BE2C (cell line): ENCODE results near the gene BMF.

ENCODE experiments used
- DNase-seq: peaks from one replicate; pipeline ENCODE4 v3.0.0-alpha.2; 2020
- H3K27me3 ChIP-seq: fragments of 250-450 bp; sonication (Bioruptor Pico); 2 replicates; pipeline ENCODE4 v1.5.1; 2020; ENCODE audit warnings: mild to moderate bottlenecking
- H3K36me3 ChIP-seq: fragments of 250-450 bp; sonication (Bioruptor Pico); 2 replicates; pipeline ENCODE4 v1.5.1; 2020; ENCODE audit warnings: mild to moderate bottlenecking
- H3K4me1 ChIP-seq: fragments of 250-450 bp; sonication (Bioruptor Pico); 2 replicates; pipeline ENCODE4 v1.5.1; 2020
- H3K4me3 ChIP-seq: 2 replicates; pipeline ENCODE4 v1.5.1; 2011; ENCODE audit warnings: low read depth, low read length
- H3K9me3 ChIP-seq: fragments of 250-450 bp; sonication (Bioruptor Pico); 2 replicates; pipeline ENCODE4 v1.5.1; 2020
- TF ChIP-seq, protein P1 (sequence below): IDR thresholded peaks from 2 replicates; pipeline ENCODE4 v1.5.1; 2012; ENCODE audit warnings: mild to moderate bottlenecking, low read depth, low read length

Gene BMF

DNA sequence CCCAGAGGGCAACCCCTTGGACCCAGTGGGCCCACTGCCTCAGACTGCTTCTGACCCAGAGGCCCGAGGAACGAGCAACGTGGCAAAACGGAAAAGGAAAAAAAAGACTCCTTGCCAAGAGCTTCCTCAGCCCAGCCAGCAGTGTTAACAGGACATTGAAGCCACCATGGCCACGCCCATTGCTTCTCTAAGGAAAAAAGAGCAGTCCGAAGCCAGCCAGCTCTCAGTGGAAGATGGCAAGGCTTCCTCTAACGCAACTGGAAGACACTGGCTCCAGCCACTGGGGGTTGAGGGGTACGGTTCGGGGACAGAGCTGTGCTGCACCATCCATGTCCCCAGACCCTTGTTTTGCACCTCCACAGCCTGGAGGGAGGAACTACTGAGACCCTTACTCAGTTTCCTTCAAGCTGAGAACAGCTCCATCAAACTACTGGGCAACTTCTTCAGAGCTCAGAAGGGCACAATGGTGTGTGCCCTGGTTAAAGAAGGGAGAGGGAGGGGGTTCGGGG, 10.7 kb downstream of the BMF start:
- Histone ChIP-seq H3K27me3 (no peaks in the 10 kb centered on the region), H3K36me3 (no peaks in the 10 kb centered on the region), H3K4me3 (no peak overlapping the region), H3K9me3 (no peaks in the 10 kb centered on the region), H3K4me1 (peaks cover 42% of the 10 kb centered on the region)
- no peak for DNase-seq
- TF ChIP-seq, protein P1, sequence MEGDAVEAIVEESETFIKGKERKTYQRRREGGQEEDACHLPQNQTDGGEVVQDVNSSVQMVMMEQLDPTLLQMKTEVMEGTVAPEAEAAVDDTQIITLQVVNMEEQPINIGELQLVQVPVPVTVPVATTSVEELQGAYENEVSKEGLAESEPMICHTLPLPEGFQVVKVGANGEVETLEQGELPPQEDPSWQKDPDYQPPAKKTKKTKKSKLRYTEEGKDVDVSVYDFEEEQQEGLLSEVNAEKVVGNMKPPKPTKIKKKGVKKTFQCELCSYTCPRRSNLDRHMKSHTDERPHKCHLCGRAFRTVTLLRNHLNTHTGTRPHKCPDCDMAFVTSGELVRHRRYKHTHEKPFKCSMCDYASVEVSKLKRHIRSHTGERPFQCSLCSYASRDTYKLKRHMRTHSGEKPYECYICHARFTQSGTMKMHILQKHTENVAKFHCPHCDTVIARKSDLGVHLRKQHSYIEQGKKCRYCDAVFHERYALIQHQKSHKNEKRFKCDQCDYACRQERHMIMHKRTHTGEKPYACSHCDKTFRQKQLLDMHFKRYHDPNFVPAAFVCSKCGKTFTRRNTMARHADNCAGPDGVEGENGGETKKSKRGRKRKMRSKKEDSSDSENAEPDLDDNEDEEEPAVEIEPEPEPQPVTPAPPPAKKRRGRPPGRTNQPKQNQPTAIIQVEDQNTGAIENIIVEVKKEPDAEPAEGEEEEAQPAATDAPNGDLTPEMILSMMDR: no peak

DNA sequence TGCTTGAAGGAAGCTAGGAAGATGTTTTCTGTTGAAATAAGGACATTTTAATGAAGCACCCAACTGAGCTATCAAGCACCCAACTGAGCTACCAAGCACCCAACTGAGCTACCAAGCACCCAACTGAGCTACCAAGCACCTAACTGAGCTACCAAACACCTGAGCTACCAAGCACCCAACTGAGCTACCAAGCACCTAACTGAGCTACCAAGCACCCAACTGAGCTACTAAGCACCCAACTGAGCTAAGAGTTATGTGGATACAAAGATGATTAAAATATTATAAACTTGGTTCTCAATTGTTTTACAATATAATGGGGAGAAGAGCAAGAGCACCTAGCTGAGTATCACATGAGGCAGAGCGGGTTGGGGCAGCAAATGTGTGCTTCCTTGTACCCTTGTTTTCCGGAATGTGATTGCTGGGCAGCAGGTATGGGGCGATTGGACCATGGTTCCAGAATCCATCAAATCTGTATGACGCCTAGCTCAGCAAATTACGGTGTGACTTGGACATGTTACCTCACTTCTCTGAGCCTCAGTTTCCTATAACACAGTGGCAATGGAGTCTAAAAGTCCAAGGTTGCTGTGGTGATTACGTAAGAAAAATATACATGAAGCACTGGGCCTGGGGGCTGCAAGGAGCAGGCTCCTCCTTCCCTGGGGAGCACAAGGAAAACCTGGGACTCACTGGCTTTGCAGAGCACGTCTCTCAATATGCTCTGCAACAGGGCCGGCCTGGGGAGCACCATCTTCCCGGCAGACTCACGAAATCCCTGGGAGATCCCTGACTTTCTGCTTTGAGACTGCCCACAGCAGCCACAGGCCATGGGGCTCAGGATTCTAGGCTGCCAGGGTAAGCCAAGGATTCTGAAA, 11.3 kb downstream of the BMF start:
- no peak for DNase-seq
- TF ChIP-seq, protein P1: no peak
- H3K9me3 ChIP-seq: no peaks in the 10 kb centered on the region
- H3K4me3 ChIP-seq: no peak overlapping the region
- no peaks in the 10 kb centered on the region for H3K36me3 ChIP-seq
- H3K4me1 ChIP-seq: peaks cover 40% of the 10 kb centered on the region
- no peaks in the 10 kb centered on the region for H3K27me3 ChIP-seq

DNA sequence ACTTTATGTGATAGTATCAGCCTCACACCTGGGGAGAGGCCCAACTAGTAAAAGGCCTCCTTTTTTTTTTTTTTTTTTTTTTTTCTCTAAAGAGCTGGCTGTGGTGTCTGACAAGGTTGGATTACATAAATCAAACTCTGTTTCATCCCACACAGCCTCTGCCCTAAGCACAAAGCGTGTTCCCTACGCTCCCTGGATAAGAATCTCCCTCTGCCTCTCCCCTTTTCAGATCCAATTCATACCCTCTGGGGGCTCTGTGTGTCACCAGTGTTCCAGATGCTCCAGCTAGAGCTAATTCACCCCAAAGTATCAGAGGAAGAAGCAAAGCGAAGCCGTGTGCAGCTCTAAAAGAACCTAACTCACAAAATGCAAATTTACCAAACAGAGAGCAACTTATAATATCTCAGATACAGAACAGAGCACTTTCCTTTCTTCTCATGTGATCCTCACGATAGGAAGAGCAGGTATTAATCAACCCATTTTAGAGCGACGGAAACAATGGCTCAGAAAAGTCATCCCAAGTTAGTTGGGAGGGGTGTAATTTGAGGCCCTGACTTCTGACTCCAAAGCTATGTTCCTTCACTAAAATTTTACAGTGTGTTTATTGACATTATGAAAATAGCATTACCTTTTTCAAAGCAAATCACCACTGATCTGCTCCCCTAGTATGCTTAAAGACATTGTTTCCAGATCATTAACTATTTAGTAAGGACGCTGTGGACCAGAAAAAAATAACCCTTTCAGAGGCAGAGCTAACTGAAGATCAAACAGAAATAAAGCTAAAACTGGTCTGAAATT, 12.4 kb downstream of the BMF start:
- Histone ChIP-seq H3K36me3 (no peaks in the 10 kb centered on the region), H3K4me1 (peaks cover 50% of the 10 kb centered on the region)

DNA sequence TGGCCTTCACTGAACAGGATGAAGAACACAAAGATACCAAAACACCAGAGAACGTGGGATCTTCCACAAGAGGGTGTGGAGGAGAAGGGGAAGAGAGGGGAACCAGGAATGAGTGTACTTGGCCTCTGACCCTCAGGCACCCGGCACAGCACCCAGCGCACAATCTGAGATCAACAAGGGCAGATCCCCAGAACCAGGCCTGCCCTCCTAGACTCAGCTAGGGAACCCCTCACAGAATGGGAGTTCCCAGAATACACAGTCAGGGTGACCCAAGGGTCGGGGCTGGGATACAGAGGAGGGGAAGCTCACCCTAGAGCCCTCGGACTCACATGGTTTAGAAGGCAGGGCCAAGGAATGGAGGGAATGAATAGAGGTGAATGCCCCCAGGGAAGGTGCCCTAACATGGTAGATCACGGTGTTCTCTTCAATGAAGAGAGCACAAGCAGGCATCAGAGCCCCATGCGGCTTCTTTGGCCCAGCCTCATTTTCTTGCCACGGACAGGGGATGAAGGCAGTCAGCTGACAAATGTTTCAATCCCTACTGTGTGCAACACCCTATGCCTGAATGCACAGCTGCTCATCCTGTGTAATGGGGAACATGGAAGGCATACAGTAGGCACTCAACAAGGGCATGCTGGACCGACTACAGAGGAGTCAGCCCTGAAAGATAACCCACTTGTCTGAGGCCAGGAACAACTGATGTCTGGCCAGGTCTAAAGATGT, 13.1 kb downstream of the BMF start:
- TF ChIP-seq, protein P1: no peak
- H3K27me3 ChIP-seq: no peaks in the 10 kb centered on the region
- no peak overlapping the region for H3K4me3 ChIP-seq
- H3K36me3 ChIP-seq: no peaks in the 10 kb centered on the region
- H3K4me1 ChIP-seq: peaks cover 49% of the 10 kb centered on the region
- no peaks in the 10 kb centered on the region for H3K9me3 ChIP-seq
- DNase-seq: no peak

More for the DNA sequence above, 12.4 kb downstream of the BMF start:
- no peak overlapping the region for H3K4me3 ChIP-seq
- H3K9me3 ChIP-seq: no peaks in the 10 kb centered on the region
- DNase-seq: no peak
- H3K27me3 ChIP-seq: no peaks in the 10 kb centered on the region
- TF ChIP-seq, protein P1: no peak

DNA sequence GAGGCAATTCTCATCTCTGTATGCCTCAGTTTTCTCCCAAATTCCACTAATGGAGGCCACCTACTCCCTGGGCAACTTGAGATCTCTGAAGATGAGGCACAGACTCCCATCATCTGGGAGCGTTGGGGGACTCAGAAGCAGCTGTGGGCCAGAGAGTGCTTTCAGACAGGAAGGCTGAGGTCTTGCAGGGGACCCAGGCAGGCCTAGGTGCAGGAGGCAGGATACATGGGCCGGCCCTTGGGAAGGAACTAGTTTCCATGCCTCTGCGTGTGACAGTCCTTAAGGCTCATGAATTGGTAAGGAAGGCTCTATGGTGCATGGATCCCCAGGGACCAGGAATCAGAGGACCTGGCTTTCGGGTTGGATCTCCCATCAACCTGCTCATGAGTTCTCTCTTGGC, 14.5 kb downstream of the BMF start:
- Histone ChIP-seq H3K4me3 (no peak overlapping the region), H3K36me3 (no peaks in the 10 kb centered on the region), H3K9me3 (no peaks in the 10 kb centered on the region), H3K27me3 (no peaks in the 10 kb centered on the region), H3K4me1 (peaks cover 44% of the 10 kb centered on the region)
- DNase-seq: no peak
- TF ChIP-seq, protein P1: no peak
